WTC11 (cell line): ENCODE results near the gene CFAP99.

ENCODE experiments used
- ATF3 ChIP-seq: sonication (generic); formaldehyde crosslinking; conservative IDR thresholded peaks from 2 replicates; pipeline ENCODE4 v1.8.1; 2022; ENCODE audit warnings: mild to moderate bottlenecking, missing genetic modification reagents
- CREM ChIP-seq: sonication (generic); formaldehyde crosslinking; IDR thresholded peaks from 2 replicates; pipeline ENCODE4 v1.8.1; 2022; ENCODE audit warnings: mild to moderate bottlenecking, missing genetic modification reagents, moderate library complexity
- CTCF ChIP-seq: fragments of 200-600 bp; IDR thresholded peaks from 2 replicates; pipeline ENCODE4 v1.8.0; 2022; ENCODE audit warnings: antibody characterized with exemption
- ELF4 ChIP-seq: sonication (generic); formaldehyde crosslinking; IDR thresholded peaks from 2 replicates; pipeline ENCODE4 v1.8.1; 2022; ENCODE audit warnings: low read depth, mild to moderate bottlenecking, moderate library complexity, missing genetic modification reagents
- ESRRA ChIP-seq: sonication (generic); formaldehyde crosslinking; IDR thresholded peaks from 2 replicates; pipeline ENCODE4 v1.8.1; 2022; ENCODE audit warnings: mild to moderate bottlenecking, missing genetic modification reagents, borderline replicate concordance
- FOXP1 ChIP-seq: sonication (generic); formaldehyde crosslinking; IDR thresholded peaks from 2 replicates; pipeline ENCODE4 v1.8.0; 2022; ENCODE audit warnings: missing genetic modification reagents, mild to moderate bottlenecking, moderate library complexity, borderline replicate concordance
- NR3C1 ChIP-seq: sonication (generic); formaldehyde crosslinking; conservative IDR thresholded peaks from 2 replicates; pipeline ENCODE4 v1.8.1; 2023; ENCODE audit warnings: low read depth, mild to moderate bottlenecking, missing genetic modification reagents
- SMAD4 ChIP-seq: sonication (generic); formaldehyde crosslinking; IDR thresholded peaks from 2 replicates; pipeline ENCODE4 v1.8.0; 2022; ENCODE audit warnings: mild to moderate bottlenecking, missing genetic modification reagents
- USF1 ChIP-seq: sonication (generic); formaldehyde crosslinking; IDR thresholded peaks from 2 replicates; pipeline ENCODE4 v1.8.0; 2022; ENCODE audit warnings: mild to moderate bottlenecking, missing genetic modification reagents
- ZBTB21 ChIP-seq: sonication (generic); formaldehyde crosslinking; IDR thresholded peaks from 2 replicates; pipeline ENCODE4 v1.8.1; 2023; ENCODE audit warnings: mild to moderate bottlenecking, missing genetic modification reagents, borderline replicate concordance
- ZNF138 ChIP-seq: sonication (generic); formaldehyde crosslinking; conservative IDR thresholded peaks from 2 replicates; pipeline ENCODE4 v1.8.1; 2022; ENCODE audit warnings: mild to moderate bottlenecking, moderate library complexity, missing genetic modification reagents
- ZNF671 ChIP-seq: fragments of 250-450 bp; sonication (Bioruptor Pico); IDR thresholded peaks from 2 replicates; pipeline ENCODE4 v1.8.0; 2021; ENCODE audit warnings: mild to moderate bottlenecking

- TF ChIP-seq ZNF671 (no peak), CTCF (no peak), FOXP1 (CRISPR knock-in tag) (no peak), SMAD4 (CRISPR knock-in tag) (no peak), ELF4 (CRISPR knock-in tag) (no peak), ZNF138 (CRISPR knock-in tag) (no peak), ZBTB21 (CRISPR knock-in tag) (no peak), ESRRA (CRISPR knock-in tag) (no peak), ATF3 (CRISPR knock-in tag) (no peak), CREM (CRISPR knock-in tag) (no peak), NR3C1 (no peak), USF1 (CRISPR knock-in tag) (no peak)
These were observed 64.5 kb downstream of the CFAP99 start for GRCh38 chr4:2483237-2483636.
